GM10266 (cell line): ENCODE measurements around the gene SHISA6.

ENCODE experiments used
- DNase-seq: peaks from one replicate; pipeline ENCODE4 v3.0.0; 2012; ENCODE audit errors: extremely low spot score
- TF ChIP-seq, protein P1 (sequence below): IDR thresholded peaks from 2 replicates; pipeline ENCODE4 v1.5.1; 2012; ENCODE audit warnings: mild to moderate bottlenecking, low read depth; ENCODE audit not compliant: control insufficient read depth, insufficient read depth; ENCODE audit errors: missing control alignments

The SHISA6 gene

GRCh38 chr17:11278186-11278991 lies 37.4 kb downstream of the SHISA6 start:
- TF ChIP-seq, protein P1, sequence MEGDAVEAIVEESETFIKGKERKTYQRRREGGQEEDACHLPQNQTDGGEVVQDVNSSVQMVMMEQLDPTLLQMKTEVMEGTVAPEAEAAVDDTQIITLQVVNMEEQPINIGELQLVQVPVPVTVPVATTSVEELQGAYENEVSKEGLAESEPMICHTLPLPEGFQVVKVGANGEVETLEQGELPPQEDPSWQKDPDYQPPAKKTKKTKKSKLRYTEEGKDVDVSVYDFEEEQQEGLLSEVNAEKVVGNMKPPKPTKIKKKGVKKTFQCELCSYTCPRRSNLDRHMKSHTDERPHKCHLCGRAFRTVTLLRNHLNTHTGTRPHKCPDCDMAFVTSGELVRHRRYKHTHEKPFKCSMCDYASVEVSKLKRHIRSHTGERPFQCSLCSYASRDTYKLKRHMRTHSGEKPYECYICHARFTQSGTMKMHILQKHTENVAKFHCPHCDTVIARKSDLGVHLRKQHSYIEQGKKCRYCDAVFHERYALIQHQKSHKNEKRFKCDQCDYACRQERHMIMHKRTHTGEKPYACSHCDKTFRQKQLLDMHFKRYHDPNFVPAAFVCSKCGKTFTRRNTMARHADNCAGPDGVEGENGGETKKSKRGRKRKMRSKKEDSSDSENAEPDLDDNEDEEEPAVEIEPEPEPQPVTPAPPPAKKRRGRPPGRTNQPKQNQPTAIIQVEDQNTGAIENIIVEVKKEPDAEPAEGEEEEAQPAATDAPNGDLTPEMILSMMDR: no peak
- no peak for DNase-seq

DNA sequence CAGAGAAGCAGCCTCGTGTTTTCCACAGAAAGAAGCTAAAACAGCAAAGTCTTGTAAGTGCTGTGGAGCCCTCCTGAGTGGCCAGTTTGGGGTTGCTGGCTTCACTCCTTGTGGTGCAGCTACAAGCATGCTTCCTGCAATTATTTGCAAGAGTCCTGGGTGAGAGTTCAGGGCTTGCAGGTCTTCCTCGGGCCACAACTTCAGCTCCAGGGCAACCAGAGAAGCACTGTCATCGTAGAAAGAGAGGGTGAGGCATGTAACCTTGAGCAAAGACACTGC lies 37.9 kb downstream of the SHISA6 start:
- no peak for DNase-seq
- TF ChIP-seq, protein P1: no peak

DNA sequence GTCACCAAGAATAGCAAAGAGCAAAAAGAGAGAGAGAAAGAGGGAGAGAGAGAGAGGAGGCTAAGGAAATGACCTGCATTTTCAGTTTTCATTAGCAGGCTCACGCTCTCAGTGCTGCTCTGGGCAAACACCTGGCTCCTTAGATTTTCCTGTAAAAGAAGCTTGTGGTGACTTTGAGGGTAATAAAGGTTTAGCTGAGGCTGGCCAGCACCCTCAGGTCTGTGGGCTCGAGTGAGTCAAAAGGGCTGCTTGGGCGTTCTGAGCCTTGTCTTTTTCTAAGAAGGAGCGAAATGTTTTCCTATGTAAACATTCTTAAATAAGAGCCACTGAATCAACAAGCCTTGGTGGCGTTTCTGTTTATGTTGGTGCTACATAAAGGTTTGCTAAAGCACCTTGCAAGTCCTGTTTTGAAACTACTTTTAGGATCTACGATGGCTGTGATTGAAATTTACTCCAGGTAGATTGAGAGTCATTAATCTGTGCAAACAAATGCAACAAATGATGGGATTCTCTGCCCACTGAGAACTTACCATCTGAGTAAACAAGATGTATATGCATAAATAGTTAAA lies 38.8 kb downstream of the SHISA6 start:
- no peak for DNase-seq
- TF ChIP-seq, protein P1: no peak

GRCh38 chr17:11282586-11282985 lies 41.6 kb downstream of the SHISA6 start:
- DNase-seq: no peak

GRCh38 chr17:11284811-11285210 lies 43.8 kb downstream of the SHISA6 start:
- DNase-seq: no peak
- TF ChIP-seq, protein P1: no peak

More at GRCh38 chr17:11282586-11282985, 41.6 kb downstream of the SHISA6 start:
- TF ChIP-seq, protein P1: no peak

- TF ChIP-seq, protein P1: no peak
- DNase-seq: no peak
These were observed 44.9 kb downstream of the SHISA6 start for GRCh38 chr17:11285946-11286345.

- no peak for DNase-seq
- TF ChIP-seq, protein P1: no peak
These were observed 46.8 kb downstream of the SHISA6 start for GRCh38 chr17:11287791-11288190.
